ENCODE data around the gene ATF2. TPM values are rescaled to one million over a fixed set of nuclear protein-coding genes. Genes with fewer than 3 reads are reported as not detected.
A peak's percentile ranks its signal among the peaks of the same experiment; 100 is the strongest.

The ATF2 gene
- total and polyA plus RNA-seq, 2 of the 8 experiments (the other 6 are each of a cell fraction or from before 2014, with no cell fraction given) = 31.2 to 46.5 TPM

DNA sequence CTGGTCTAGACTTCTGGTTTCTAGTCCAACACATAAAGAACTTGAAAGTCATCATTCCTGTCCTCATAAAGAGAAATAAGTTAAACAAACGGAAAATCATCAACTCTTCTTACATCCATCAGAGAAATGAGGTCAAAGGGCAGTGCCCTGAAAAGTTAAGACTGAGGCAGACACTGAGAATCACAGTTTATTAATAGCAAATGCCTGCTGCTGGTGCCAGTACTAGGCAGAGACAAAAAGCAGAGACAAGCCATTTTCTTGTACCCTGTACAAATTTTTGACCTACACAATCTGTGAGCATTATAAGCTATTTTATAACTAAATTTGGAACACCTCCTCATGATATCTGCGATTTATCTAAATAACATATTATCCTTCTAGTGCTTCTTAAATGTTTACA is 36.8 kb downstream of the ATF2 start:
- WGBS, 2 experiments (ENCODE audit: extremely low coverage in 1 of 2, insufficient coverage in 1 of 2, insufficient read length in 1 of 2, insufficient replicate concordance in 2 of 2, low coverage in 1 of 2, low lambda C conversion rate in 2 of 2, missing lambda C conversion rate in 1 of 2) = 83% methylated on average over 2 of the region's 2 CpGs; no CpG with 5 or more reads in 1 of the 2 experiments
- H2BK15ac ChIP-seq (ENCODE audit: low read length) = no peak overlapping the region
- H4K5ac ChIP-seq (ENCODE audit: insufficient read length, low read depth, low read length) = no peak overlapping the region
- ChIA-PET POLR2A (ENCODE audit: partially characterized antibody) (no interaction called here), CTCF (ENCODE audit: partially characterized antibody) (no interaction called here)
- H3K9me3 ChIP-seq (ENCODE audit: insufficient read depth in 2 of 2, low read depth in 1 of 2, low read length in 1 of 2) = no peaks in the 10 kb centered on the region
- H3K79me2 ChIP-seq (ENCODE audit: control insufficient read depth in 1 of 2, insufficient read depth in 2 of 2, low read length in 2 of 2) = peaks cover 0 to 11% of the 10 kb centered on the region in 2 experiments; a peak in 1 of 4 replicates
- no peak overlapping the region for H4K91ac ChIP-seq (replicated peaks; ENCODE audit: insufficient read length, low read length)
- H2AK5ac ChIP-seq (ENCODE audit: low read depth, low read length) = no peak overlapping the region
- FAIRE-seq (no peak), DNase-seq (ENCODE audit: low read depth in 1 of 2, low spot score in 2 of 2) (no peak)
- TF ChIP-seq JUND (IDR thresholded peaks at IDR 0.05; ENCODE audit: low read length) (no peak), BRCA1 (IDR thresholded peaks at IDR 0.05; ENCODE audit: low read depth, low read length) (no peak), ZNF274 (IDR thresholded peaks at IDR 0.05; ENCODE audit: borderline replicate concordance, extremely low read depth, low read length) (no peak), KDM5A (IDR thresholded peaks at IDR 0.05; ENCODE audit: low read length) (no peak)
- TF ChIP-seq, protein P1, sequence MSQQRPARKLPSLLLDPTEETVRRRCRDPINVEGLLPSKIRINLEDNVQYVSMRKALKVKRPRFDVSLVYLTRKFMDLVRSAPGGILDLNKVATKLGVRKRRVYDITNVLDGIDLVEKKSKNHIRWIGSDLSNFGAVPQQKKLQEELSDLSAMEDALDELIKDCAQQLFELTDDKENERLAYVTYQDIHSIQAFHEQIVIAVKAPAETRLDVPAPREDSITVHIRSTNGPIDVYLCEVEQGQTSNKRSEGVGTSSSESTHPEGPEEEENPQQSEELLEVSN (IDR thresholded peaks at IDR 0.05) = no peak
- H2BK20ac ChIP-seq (ENCODE audit: low read length) = no peak overlapping the region
- H3K4me3 ChIP-seq (ENCODE audit: extremely low read depth in 1 of 4, insufficient read depth in 2 of 4, low read depth in 3 of 4, low read length in 4 of 4) = no peak overlapping the region
- H4K20me1 ChIP-seq (replicated peaks in 1 of 2; ENCODE audit: control insufficient read depth in 1 of 2, insufficient read depth in 2 of 2, low read length in 2 of 2) = peaks cover 0 to 2% of the 10 kb centered on the region in 2 experiments
- H2AFZ ChIP-seq (ENCODE audit: low read length) = no peak overlapping the region
- H3K18ac ChIP-seq (ENCODE audit: extremely low read depth, low read length) = no peak overlapping the region
- H3K56ac ChIP-seq (replicated peaks; ENCODE audit: insufficient read length, low read depth, low read length) = no peak overlapping the region
- H3K27me3 ChIP-seq (replicated peaks in 1 of 4; ENCODE audit: control insufficient read depth in 3 of 4, extremely low read depth in 1 of 4, insufficient read depth in 3 of 4, low read length in 3 of 4) = no peaks in the 10 kb centered on the region
- no peak overlapping the region for H3K23ac ChIP-seq (ENCODE audit: insufficient read length)
- H3K4me2 ChIP-seq (ENCODE audit: insufficient read depth in 1 of 2, low read depth in 2 of 2, low read length in 2 of 2) = no peak overlapping the region
- H3K79me1 ChIP-seq (ENCODE audit: low read depth, low read length) = no peaks in the 10 kb centered on the region
- no peaks in the 10 kb centered on the region; a peak in 1 of 7 replicates for H3K4me1 ChIP-seq (replicated peaks in 1 of 4; ENCODE audit: control insufficient read depth in 3 of 4, insufficient read depth in 4 of 4, low read length in 3 of 4)
- no peak overlapping the region for H3K27ac ChIP-seq (ENCODE audit: low read depth, low read length)
- H3K23me2 ChIP-seq (ENCODE audit: low read depth, low read length) = no peaks in the 10 kb centered on the region
- no peak overlapping the region for H2BK120ac ChIP-seq (replicated peaks; ENCODE audit: low read depth, low read length)
- no peak overlapping the region for H2BK5ac ChIP-seq (ENCODE audit: low read depth, low read length)
- no peak overlapping the region for H4K8ac ChIP-seq (ENCODE audit: extremely low read depth, insufficient read depth, low read length)
- peaks cover 0 to 38% (median 5%) of the 10 kb centered on the region in 4 experiments; a peak in 5 of 8 replicates for H3K36me3 ChIP-seq (ENCODE audit: control insufficient read depth in 2 of 4, insufficient read depth in 4 of 4, low read length in 3 of 4)
- H3K14ac ChIP-seq (ENCODE audit: insufficient read length) = no peak overlapping the region
- H3K4ac ChIP-seq (replicated peaks; ENCODE audit: insufficient read length, low read depth, low read length) = no peak overlapping the region
- H2BK12ac ChIP-seq (ENCODE audit: low read depth, low read length) = no peak overlapping the region
- peak overlapping the region in 1 of 4 experiments; percentile 30; a peak in 1 of 7 replicates for H3K9ac ChIP-seq (replicated peaks in 1 of 4; ENCODE audit: extremely low read depth in 1 of 4, low read depth in 3 of 4, low read length in 3 of 4)
